WTC11 (cell line): ENCODE data around the gene KRTAP10-4. TPM values are rescaled to one million over a fixed set of nuclear protein-coding genes. Genes with fewer than 3 reads are reported as not detected.

ENCODE experiments used
- ATAC-seq: fragments of 200-7000 bp; cut with Tn5 transposase; 2 replicates; pipeline ENCODE4 v1.10.0; 2021; ENCODE audit warnings: mild to moderate bottlenecking, moderate library complexity
- CTCF ChIA-PET: fragments of 300-600 bp; sonication (Branson Sonifier 250); formaldehyde crosslinking; loops from one replicate; lab custom pipeline; 2021; ENCODE audit warnings: antibody characterized with exemption; lab: Charles Lee
- POLR2A ChIA-PET: fragments of 350-600 bp; sonication (Branson Sonifier 250); formaldehyde crosslinking; loops from one replicate; lab custom pipeline; 2021; ENCODE audit warnings: antibody characterized with exemption; lab: Charles Lee
- DNase-seq: peaks from one replicate; pipeline ENCODE4 v3.0.0; 2021; ENCODE audit warnings: low spot score
- H3K27ac Mint-ChIP-seq: 2 replicates; pipeline ENCODE4 v1.8.0; 2021; ENCODE audit warnings: mixed read lengths
- H3K27me3 Mint-ChIP-seq: 2 replicates; pipeline ENCODE4 v1.8.0; 2021; ENCODE audit warnings: low read depth, mild to moderate bottlenecking, moderate library complexity, mixed read lengths
- H3K36me3 Mint-ChIP-seq: 2 replicates; pipeline ENCODE4 v1.8.0; 2021; ENCODE audit warnings: mixed read lengths
- H3K4me1 Mint-ChIP-seq: 2 replicates; pipeline ENCODE4 v1.8.0; 2022; ENCODE audit warnings: mixed read lengths
- H3K4me3 Mint-ChIP-seq: 2 replicates; pipeline ENCODE4 v1.8.0; 2021; ENCODE audit warnings: mild to moderate bottlenecking, moderate library complexity, mixed read lengths
- H3K9me3 Mint-ChIP-seq: 2 replicates; pipeline ENCODE4 v1.8.0; 2021; ENCODE audit warnings: mixed read lengths
- CBFB ChIP-seq: sonication (generic); formaldehyde crosslinking; IDR thresholded peaks from 2 replicates; pipeline ENCODE4 v1.8.1; 2022; ENCODE audit warnings: mild to moderate bottlenecking, low read depth, missing genetic modification reagents
- ELF4 ChIP-seq: sonication (generic); formaldehyde crosslinking; IDR thresholded peaks from 2 replicates; pipeline ENCODE4 v1.8.1; 2022; ENCODE audit warnings: low read depth, mild to moderate bottlenecking, moderate library complexity, missing genetic modification reagents
- FOXP1 ChIP-seq: sonication (generic); formaldehyde crosslinking; IDR thresholded peaks from 2 replicates; pipeline ENCODE4 v1.8.0; 2022; ENCODE audit warnings: missing genetic modification reagents, mild to moderate bottlenecking, moderate library complexity, borderline replicate concordance
- GRHL2 ChIP-seq: fragments of 250-450 bp; sonication (Bioruptor Pico); IDR thresholded peaks from 2 replicates; pipeline ENCODE4 v1.8.0; 2022; ENCODE audit warnings: mild to moderate bottlenecking, moderate library complexity; ENCODE audit not compliant: insufficient replicate concordance, severe bottlenecking
- IRF2 ChIP-seq: sonication (generic); formaldehyde crosslinking; IDR thresholded peaks from 2 replicates; pipeline ENCODE4 v1.8.0; 2022; ENCODE audit warnings: low read depth, missing genetic modification reagents, borderline replicate concordance
- SMAD3 ChIP-seq: sonication (generic); formaldehyde crosslinking; IDR thresholded peaks from 2 replicates; pipeline ENCODE4 v1.8.0; 2022; ENCODE audit warnings: missing genetic modification reagents, mild to moderate bottlenecking, borderline replicate concordance
- SP1 ChIP-seq: sonication (generic); formaldehyde crosslinking; conservative IDR thresholded peaks from 2 replicates; pipeline ENCODE4 v1.8.1; 2022; ENCODE audit warnings: missing genetic modification reagents
- TCF7 ChIP-seq: sonication (generic); formaldehyde crosslinking; IDR thresholded peaks from 2 replicates; pipeline ENCODE4 v1.8.0; 2022; ENCODE audit warnings: mild to moderate bottlenecking, low read depth, missing genetic modification reagents, moderate library complexity
- ZBTB21 ChIP-seq: sonication (generic); formaldehyde crosslinking; IDR thresholded peaks from 2 replicates; pipeline ENCODE4 v1.8.1; 2023; ENCODE audit warnings: mild to moderate bottlenecking, missing genetic modification reagents, borderline replicate concordance
- ZNF138 ChIP-seq: sonication (generic); formaldehyde crosslinking; conservative IDR thresholded peaks from 2 replicates; pipeline ENCODE4 v1.8.1; 2022; ENCODE audit warnings: mild to moderate bottlenecking, moderate library complexity, missing genetic modification reagents
- ZNF219 ChIP-seq: sonication (generic); formaldehyde crosslinking; IDR thresholded peaks from 2 replicates; pipeline ENCODE4 v1.8.0; 2023; ENCODE audit warnings: missing genetic modification reagents, mild to moderate bottlenecking, borderline replicate concordance
- ZNF396 ChIP-seq: fragments of 250-450 bp; sonication (Bioruptor Pico); IDR thresholded peaks from 2 replicates; pipeline ENCODE4 v1.8.0; 2021; ENCODE audit warnings: mild to moderate bottlenecking, moderate library complexity, borderline replicate concordance
- ZNF423 ChIP-seq: fragments of 250-450 bp; sonication (Bioruptor Pico); IDR thresholded peaks from 2 replicates; pipeline ENCODE4 v2.1.2; 2022; ENCODE audit warnings: mild to moderate bottlenecking, moderate library complexity
- total RNA-seq: library from RNA; stranded (reverse); gene quantifications from 3 replicates; pipeline ENCODE4 v1.2.3, GENCODE V29; 2021
- TF ChIP-seq, protein P1 (sequence below): sonication (generic); formaldehyde crosslinking; IDR thresholded peaks from 2 replicates; pipeline ENCODE4 v1.8.0; 2022; ENCODE audit warnings: missing genetic modification reagents
- TF ChIP-seq, protein P2 (sequence below): sonication (generic); formaldehyde crosslinking; IDR thresholded peaks from 2 replicates; pipeline ENCODE4 v1.8.1; 2023; ENCODE audit warnings: mild to moderate bottlenecking, missing genetic modification reagents
- TF ChIP-seq, protein P3 (sequence below): sonication (generic); formaldehyde crosslinking; IDR thresholded peaks from 2 replicates; pipeline ENCODE4 v1.8.0; 2023; ENCODE audit warnings: missing genetic modification reagents
- TF ChIP-seq, protein P4 (sequence below): fragments of 200-600 bp; IDR thresholded peaks from 2 replicates; pipeline ENCODE4 v1.8.0; 2022; ENCODE audit warnings: antibody characterized with exemption
- TF ChIP-seq, protein P5 (sequence below): sonication (generic); formaldehyde crosslinking; IDR thresholded peaks from 2 replicates; pipeline ENCODE4 v1.8.0; 2022; ENCODE audit warnings: mild to moderate bottlenecking, missing genetic modification reagents
- TF ChIP-seq, protein P6 (sequence below): sonication (generic); formaldehyde crosslinking; IDR thresholded peaks from 2 replicates; pipeline ENCODE4 v1.8.0; 2023; ENCODE audit warnings: missing genetic modification reagents, mild to moderate bottlenecking, borderline replicate concordance

The KRTAP10-4 gene
- total RNA-seq, 1 experiment from 2014 or later, result not detected

DNA sequence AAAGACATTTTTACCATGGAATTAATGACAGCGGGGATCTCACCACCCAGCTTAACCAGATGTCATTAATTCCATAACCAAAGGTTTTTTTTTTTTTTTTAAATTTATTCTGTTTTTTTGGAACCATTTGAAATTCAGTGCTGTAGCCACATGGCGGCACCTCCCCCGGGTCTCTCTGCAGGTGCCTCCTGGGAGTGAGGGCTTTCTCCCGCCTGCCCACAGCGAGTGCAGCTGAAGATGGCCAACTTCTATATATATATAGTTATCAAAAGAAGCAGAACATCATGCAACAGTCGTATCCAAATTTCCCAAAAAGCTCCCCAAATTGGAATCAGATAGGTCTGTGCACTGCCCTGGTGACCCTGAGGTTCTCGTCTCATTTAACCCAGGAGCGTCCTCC is 41.9 kb downstream of the KRTAP10-4 start (continued):
- TF ChIP-seq, protein P1, sequence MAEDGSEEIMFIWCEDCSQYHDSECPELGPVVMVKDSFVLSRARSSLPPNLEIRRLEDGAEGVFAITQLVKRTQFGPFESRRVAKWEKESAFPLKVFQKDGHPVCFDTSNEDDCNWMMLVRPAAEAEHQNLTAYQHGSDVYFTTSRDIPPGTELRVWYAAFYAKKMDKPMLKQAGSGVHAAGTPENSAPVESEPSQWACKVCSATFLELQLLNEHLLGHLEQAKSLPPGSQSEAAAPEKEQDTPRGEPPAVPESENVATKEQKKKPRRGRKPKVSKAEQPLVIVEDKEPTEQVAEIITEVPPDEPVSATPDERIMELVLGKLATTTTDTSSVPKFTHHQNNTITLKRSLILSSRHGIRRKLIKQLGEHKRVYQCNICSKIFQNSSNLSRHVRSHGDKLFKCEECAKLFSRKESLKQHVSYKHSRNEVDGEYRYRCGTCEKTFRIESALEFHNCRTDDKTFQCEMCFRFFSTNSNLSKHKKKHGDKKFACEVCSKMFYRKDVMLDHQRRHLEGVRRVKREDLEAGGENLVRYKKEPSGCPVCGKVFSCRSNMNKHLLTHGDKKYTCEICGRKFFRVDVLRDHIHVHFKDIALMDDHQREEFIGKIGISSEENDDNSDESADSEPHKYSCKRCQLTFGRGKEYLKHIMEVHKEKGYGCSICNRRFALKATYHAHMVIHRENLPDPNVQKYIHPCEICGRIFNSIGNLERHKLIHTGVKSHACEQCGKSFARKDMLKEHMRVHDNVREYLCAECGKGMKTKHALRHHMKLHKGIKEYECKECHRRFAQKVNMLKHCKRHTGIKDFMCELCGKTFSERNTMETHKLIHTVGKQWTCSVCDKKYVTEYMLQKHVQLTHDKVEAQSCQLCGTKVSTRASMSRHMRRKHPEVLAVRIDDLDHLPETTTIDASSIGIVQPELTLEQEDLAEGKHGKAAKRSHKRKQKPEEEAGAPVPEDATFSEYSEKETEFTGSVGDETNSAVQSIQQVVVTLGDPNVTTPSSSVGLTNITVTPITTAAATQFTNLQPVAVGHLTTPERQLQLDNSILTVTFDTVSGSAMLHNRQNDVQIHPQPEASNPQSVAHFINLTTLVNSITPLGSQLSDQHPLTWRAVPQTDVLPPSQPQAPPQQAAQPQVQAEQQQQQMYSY (CRISPR knock-in tag), result no peak
- TF ChIP-seq CBFB (CRISPR knock-in tag), result no peak

DNA sequence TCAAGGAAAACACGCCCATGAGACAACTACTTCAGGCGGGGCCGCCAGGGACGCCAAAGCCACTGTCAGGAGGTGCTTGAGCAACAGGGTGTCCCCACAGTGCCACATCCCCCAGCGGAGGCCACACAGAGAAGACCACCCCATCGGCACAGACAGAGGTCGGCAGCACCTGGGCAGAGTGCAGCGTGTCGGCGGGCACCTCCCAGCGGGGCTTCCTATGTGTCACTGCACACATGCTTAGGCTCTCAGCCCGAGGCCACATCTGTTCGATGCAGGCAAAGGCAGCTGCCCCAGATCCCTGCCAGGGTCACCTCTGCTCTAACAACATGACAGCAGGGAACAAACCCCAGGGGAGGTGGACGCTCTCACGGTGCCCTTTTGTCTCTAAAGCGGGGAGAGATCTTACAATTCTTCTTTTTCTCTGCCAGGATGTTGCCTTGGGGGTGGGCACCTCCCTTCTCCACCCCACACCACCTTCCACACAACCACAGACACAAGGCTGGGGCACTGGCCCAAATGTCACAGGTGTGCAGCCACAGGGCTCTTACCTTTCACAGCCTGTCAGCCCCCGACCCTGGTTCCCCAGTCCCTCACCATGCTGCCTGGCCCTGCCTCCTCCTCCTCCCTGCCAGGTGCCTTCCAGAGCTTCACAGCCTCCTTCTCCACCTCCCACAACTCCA is 42.5 kb downstream of the KRTAP10-4 start:
- POLR2A ChIA-PET, result no interaction called here
- CTCF ChIA-PET, result interaction anchor here (3.6 kb wide), 1 partner anchor 177 kb away, joined by 16 read pairs; no protein-coding TSS in a partner anchor
- Mint-ChIP-seq H3K36me3 (peaks cover 34% of the 10 kb centered on the region), H3K27ac (no peak overlapping the region), H3K4me3 (no peak overlapping the region), H3K27me3 (peaks cover 4% of the 10 kb centered on the region), H3K4me1 (peaks cover 31% of the 10 kb centered on the region), H3K9me3 (peaks cover 32% of the 10 kb centered on the region)
- no peak for DNase-seq
- no peak for TF ChIP-seq SMAD3 (CRISPR knock-in tag)
- TF ChIP-seq GRHL2 (CRISPR knock-in tag), result no peak
- TF ChIP-seq, protein P2, sequence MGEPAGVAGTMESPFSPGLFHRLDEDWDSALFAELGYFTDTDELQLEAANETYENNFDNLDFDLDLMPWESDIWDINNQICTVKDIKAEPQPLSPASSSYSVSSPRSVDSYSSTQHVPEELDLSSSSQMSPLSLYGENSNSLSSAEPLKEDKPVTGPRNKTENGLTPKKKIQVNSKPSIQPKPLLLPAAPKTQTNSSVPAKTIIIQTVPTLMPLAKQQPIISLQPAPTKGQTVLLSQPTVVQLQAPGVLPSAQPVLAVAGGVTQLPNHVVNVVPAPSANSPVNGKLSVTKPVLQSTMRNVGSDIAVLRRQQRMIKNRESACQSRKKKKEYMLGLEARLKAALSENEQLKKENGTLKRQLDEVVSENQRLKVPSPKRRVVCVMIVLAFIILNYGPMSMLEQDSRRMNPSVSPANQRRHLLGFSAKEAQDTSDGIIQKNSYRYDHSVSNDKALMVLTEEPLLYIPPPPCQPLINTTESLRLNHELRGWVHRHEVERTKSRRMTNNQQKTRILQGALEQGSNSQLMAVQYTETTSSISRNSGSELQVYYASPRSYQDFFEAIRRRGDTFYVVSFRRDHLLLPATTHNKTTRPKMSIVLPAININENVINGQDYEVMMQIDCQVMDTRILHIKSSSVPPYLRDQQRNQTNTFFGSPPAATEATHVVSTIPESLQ, result no peak
- TF ChIP-seq, protein P3, sequence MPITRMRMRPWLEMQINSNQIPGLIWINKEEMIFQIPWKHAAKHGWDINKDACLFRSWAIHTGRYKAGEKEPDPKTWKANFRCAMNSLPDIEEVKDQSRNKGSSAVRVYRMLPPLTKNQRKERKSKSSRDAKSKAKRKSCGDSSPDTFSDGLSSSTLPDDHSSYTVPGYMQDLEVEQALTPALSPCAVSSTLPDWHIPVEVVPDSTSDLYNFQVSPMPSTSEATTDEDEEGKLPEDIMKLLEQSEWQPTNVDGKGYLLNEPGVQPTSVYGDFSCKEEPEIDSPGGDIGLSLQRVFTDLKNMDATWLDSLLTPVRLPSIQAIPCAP (CRISPR knock-in tag), result no peak
- TF ChIP-seq ZNF423 (CRISPR knock-in tag), result 0 out of 2 replicates have a peak, but pooled peaks have one; percentile 15
- no peak for TF ChIP-seq IRF2
- no peak for ATAC-seq

DNA sequence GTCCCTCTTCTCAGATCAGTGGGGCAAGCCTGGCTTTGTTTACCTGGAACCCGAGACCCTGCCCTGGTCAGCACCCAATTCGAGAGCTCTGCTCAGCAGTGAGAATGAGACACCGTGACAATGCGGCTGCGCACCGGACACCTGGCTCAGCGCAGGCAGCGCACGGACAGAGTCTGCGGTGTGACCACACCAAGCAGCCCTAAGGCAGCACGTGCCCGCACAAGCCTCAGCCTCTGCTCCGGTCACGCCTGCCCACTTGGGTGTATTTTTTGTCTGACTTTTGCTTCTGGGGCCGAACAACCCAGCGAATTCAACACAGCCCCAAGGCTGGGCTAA is 43.0 kb downstream of the KRTAP10-4 start:
- peaks cover 31% of the 10 kb centered on the region for H3K4me1 Mint-ChIP-seq
- ChIA-PET CTCF (interaction anchor here (0.6 to 3.6 kb wide), 5 partner anchors 106 to 276 kb away, joined by 4 to 16 read pairs (median 4); no protein-coding TSS in a partner anchor), POLR2A (no interaction called here)
- ATAC-seq, result no peak
- no peak for DNase-seq
- H3K36me3 Mint-ChIP-seq, result peaks cover 29% of the 10 kb centered on the region
- peaks cover under 1% of the 10 kb centered on the region for H3K27me3 Mint-ChIP-seq
- no peak overlapping the region for H3K4me3 Mint-ChIP-seq
- no peak for TF ChIP-seq ZBTB21 (CRISPR knock-in tag)
- TF ChIP-seq ZNF396 (CRISPR knock-in tag), result no peak
- no peak for TF ChIP-seq ZNF423 (CRISPR knock-in tag)
- no peak for TF ChIP-seq TCF7 (CRISPR knock-in tag)
- TF ChIP-seq, protein P4, sequence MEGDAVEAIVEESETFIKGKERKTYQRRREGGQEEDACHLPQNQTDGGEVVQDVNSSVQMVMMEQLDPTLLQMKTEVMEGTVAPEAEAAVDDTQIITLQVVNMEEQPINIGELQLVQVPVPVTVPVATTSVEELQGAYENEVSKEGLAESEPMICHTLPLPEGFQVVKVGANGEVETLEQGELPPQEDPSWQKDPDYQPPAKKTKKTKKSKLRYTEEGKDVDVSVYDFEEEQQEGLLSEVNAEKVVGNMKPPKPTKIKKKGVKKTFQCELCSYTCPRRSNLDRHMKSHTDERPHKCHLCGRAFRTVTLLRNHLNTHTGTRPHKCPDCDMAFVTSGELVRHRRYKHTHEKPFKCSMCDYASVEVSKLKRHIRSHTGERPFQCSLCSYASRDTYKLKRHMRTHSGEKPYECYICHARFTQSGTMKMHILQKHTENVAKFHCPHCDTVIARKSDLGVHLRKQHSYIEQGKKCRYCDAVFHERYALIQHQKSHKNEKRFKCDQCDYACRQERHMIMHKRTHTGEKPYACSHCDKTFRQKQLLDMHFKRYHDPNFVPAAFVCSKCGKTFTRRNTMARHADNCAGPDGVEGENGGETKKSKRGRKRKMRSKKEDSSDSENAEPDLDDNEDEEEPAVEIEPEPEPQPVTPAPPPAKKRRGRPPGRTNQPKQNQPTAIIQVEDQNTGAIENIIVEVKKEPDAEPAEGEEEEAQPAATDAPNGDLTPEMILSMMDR, result no peak
- no peak for TF ChIP-seq SP1
- TF ChIP-seq, protein P5, sequence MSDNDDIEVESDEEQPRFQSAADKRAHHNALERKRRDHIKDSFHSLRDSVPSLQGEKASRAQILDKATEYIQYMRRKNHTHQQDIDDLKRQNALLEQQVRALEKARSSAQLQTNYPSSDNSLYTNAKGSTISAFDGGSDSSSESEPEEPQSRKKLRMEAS (CRISPR knock-in tag), result no peak
- no peak for TF ChIP-seq ZNF219 (CRISPR knock-in tag)
- TF ChIP-seq FOXP1 (CRISPR knock-in tag), result no peak
- TF ChIP-seq, protein P6, sequence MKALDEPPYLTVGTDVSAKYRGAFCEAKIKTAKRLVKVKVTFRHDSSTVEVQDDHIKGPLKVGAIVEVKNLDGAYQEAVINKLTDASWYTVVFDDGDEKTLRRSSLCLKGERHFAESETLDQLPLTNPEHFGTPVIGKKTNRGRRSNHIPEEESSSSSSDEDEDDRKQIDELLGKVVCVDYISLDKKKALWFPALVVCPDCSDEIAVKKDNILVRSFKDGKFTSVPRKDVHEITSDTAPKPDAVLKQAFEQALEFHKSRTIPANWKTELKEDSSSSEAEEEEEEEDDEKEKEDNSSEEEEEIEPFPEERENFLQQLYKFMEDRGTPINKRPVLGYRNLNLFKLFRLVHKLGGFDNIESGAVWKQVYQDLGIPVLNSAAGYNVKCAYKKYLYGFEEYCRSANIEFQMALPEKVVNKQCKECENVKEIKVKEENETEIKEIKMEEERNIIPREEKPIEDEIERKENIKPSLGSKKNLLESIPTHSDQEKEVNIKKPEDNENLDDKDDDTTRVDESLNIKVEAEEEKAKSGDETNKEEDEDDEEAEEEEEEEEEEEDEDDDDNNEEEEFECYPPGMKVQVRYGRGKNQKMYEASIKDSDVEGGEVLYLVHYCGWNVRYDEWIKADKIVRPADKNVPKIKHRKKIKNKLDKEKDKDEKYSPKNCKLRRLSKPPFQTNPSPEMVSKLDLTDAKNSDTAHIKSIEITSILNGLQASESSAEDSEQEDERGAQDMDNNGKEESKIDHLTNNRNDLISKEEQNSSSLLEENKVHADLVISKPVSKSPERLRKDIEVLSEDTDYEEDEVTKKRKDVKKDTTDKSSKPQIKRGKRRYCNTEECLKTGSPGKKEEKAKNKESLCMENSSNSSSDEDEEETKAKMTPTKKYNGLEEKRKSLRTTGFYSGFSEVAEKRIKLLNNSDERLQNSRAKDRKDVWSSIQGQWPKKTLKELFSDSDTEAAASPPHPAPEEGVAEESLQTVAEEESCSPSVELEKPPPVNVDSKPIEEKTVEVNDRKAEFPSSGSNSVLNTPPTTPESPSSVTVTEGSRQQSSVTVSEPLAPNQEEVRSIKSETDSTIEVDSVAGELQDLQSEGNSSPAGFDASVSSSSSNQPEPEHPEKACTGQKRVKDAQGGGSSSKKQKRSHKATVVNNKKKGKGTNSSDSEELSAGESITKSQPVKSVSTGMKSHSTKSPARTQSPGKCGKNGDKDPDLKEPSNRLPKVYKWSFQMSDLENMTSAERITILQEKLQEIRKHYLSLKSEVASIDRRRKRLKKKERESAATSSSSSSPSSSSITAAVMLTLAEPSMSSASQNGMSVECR, result no peak
- TF ChIP-seq ELF4 (CRISPR knock-in tag), result no peak
- no peak for TF ChIP-seq ZNF138
- TF ChIP-seq SMAD3 (CRISPR knock-in tag), result no peak
- no peak overlapping the region for H3K27ac Mint-ChIP-seq
- peaks cover 30% of the 10 kb centered on the region for H3K9me3 Mint-ChIP-seq
